ENCODE data around the gene SERPINF2.
"Not testable (repeated sequence)": the region's sequence is repeated elsewhere in the genome, so short reads cannot be mapped to it uniquely, and the experiment has no call there.

The SERPINF2 gene

DNA sequence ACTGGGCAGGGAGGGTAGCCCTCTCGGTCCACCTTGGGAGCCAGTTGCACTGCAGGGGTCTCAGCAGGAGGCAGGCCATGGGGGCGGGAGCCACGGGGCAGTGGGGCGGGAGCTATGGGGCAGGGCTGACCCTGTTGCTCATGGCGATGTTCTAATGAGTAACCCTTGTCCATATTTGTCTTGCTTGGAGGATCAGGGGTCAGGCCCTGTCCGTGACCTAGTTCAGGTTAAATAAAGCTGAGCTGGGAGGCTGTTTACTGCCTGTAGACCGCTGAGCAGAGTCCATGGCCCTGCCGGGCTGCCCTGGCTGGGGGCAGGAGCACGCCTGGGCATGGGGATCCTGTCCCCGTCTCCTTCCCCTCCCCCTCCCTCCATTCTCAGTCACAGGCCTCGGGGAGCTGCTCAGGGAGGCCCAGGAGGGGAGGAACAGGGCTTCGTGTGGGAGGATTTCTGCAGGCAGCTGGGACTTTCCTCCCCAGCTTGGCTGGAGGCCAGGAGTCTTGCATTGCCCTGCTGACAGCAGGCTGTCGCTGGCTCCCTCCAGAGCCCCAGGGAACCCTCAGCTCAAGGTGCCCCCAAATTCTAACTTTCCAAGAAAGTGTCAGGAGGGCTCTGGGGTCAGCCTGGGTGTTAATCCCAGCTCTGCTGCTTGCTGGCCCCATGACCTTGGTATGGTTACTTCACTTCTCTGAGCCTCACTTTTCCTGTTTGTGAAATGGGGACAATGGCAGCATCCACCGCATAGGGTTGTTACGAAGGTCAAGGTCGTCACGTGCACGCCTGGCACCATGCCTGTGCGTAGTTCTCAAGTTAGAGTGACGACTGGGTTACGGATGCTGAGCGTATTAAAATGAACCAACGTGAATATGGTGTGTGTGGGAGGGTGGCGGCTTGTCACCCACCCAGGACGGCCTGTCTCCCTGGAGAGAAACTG lies 6.1 kb upstream of the SERPINF2 start:
- DNase-seq = peak; percentile 71

DNA sequence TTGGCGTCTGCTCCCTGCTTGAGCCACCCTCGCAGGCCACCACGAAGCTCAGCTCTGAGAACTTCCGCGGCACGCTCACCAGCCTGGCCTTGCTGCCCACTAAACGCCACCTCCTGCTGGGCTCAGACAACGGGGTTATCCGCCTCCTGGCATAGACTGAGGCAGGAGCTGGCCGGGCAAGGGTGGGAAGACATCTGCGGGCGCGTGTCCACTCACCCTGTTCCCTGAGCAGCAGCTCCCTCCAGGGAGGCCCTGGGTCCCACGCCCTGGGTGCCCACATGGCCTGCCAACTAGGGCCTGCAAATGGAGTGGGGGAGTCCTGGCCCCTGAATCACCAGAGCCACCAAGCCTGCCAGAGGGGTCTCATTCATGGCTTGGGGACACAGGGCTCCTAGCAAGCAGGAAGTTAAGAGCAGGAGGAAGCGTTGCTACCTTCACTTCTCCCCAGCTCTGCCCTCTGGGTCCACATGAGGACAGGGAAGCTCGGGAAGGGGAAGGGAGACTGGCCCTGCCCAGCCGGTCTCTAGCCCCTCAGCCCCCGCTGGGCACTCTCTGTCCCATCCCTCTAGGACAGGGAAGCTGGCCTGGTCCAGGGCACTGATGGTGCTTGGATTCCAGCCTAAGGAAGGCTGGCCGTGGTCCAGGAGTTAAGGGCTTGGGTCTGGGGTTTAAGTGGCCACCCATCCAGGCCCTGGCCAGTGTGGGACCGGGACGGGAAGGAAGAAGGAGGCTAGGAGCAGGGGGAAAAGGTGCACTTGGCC lies 5.0 kb upstream of the SERPINF2 start:
- DNase-seq = no peak

DNA sequence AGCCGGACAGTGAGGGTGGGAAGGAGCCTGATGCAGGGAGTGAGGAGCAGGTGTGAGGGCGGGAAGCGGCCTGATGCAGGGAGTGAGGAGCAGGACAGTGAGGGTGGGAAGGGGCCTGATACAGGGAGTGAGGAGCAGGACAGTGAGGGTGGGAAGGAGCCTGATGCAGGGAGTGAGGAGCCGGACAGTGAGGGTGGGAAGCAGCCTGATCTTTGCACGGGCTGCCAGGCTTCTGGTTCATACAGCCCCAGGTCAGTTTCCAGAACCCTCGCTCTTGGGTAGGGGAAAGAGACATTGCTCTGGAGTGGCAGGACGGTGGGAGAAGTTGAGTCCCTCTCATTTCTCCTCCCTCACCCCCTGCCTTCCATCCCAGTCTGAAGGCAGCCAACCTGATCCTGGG lies 772 bp upstream of the SERPINF2 start:
- not testable (repeated sequence) for DNase-seq

DNA sequence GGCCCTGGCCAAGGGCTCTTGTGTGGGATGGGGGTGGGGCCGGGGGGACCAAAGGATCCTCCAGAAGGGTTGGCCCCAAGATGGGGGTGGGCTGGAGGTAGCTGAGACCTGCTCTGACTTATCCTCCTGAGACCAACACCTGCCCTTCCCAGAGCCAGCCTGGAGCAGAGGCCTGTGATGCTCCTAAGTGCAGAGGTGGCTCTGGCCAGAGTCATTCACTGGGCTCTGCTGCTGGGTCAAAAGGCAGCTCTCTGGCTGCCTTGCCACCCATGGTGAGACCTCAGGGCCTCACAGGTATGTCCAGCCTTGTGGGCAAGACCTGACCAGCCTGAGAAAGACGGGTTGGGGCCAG lies 393 bp downstream of the SERPINF2 start:
- DNase-seq = no peak

DNA sequence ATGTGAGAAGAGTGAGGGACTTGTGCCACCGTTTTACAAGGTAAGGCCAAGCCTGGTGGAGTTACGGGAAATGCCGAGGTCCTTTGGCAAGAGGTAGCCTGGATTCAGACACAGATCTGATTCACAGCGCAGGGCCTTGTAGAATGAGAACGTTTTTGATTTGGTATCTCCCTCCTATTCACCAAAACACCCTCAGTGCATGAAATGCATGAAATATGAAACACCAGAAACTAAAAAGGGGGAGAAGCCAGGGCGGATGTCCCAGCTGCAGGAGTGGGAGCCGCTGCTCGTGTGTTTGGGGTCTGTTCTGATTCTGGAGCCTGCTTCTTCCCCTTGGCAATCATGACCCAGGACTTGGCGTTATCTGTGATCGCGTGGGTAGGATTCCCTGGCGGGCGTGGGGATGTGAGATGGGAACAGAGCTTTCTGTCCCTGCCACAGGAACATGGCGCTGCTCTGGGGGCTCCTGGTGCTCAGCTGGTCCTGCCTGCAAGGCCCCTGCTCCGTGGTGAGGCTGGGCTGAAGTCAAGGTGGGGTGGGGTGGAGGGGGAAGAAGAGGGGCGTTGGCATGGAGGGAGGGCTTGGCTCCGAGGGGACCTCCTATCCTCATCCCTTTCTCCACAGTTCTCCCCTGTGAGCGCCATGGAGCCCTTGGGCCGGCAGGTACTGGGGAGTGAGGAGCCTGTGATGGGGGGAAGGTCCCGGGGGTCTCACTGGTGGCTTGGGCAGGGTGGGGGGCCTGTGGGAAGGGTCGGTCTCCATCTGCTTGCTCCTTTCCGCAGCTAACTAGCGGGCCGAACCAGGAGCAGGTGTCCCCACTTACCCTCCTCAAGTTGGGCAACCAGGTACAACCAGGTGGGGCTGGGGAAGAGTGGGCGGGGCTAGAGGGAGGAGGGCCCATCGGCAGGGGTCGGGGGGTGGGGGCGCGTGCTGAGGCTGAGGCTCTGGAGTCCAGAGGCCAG lies 2.2 kb downstream of the SERPINF2 start:
- no peak for DNase-seq

DNA sequence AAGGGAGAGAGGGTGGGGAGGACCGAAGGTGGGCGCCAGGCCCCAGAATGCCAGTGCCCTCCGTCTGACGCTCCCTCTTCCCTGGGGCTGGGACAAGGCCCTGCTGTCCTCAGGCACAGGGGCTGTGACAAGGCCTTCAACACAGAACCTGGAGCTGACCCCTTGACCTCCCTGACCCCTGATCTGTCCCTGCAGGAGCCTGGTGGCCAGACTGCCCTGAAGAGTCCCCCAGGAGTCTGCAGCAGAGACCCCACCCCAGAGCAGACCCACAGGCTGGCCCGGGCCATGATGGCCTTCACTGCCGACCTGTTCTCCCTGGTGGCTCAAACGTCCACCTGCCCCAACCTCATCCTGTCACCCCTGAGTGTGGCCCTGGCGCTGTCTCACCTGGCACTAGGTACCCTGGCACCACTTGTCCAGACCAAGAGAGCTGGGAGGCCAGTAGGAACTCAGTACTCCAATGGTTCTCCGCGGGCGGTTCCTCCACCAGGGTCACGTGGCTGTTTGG lies 2.9 kb downstream of the SERPINF2 start:
- DNase-seq = no peak

DNA sequence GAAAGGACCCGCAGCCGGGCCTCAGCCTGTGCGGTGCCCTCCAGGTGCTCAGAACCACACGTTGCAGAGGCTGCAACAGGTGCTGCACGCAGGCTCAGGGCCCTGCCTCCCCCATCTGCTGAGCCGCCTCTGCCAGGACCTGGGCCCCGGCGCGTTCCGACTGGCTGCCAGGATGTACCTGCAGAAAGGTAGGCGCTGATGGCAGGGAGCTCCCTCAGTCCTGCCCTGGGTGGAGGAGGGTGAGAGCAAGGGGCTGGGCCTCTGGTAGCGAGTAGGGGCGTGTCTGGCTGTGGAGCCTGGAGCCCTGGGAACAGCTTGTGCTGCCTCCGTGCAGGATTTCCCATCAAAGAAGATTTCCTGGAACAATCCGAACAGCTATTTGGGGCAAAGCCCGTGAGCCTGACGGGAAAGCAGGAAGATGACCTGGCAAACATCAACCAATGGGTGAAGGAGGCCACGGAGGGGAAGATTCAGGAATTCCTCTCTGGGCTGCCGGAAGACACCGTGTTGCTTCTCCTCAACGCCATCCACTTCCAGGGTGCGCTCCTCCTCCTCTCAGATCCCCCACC lies 4.4 kb downstream of the SERPINF2 start:
- DNase-seq = no peak

DNA sequence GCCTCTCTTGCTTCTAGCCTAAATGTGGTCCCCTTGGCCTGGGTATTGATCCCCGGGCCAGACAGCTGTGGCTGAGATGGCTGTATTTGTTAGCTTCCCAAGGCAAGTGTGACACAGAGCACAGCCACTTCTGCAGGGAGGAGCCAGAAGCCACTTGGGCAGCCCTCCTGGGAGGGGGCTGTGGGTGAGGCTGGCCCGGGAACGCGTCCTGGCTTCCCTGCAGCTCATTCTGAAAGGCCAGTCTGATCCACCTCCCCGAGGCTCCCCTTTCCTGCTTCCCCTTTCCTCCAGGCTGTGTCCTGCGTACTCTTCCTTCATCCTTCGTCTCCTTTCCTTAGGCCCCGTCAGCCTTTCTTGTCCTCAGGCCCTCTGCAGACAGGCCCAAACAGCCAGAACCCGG lies 8.0 kb downstream of the SERPINF2 start:
- no peak for DNase-seq

DNA sequence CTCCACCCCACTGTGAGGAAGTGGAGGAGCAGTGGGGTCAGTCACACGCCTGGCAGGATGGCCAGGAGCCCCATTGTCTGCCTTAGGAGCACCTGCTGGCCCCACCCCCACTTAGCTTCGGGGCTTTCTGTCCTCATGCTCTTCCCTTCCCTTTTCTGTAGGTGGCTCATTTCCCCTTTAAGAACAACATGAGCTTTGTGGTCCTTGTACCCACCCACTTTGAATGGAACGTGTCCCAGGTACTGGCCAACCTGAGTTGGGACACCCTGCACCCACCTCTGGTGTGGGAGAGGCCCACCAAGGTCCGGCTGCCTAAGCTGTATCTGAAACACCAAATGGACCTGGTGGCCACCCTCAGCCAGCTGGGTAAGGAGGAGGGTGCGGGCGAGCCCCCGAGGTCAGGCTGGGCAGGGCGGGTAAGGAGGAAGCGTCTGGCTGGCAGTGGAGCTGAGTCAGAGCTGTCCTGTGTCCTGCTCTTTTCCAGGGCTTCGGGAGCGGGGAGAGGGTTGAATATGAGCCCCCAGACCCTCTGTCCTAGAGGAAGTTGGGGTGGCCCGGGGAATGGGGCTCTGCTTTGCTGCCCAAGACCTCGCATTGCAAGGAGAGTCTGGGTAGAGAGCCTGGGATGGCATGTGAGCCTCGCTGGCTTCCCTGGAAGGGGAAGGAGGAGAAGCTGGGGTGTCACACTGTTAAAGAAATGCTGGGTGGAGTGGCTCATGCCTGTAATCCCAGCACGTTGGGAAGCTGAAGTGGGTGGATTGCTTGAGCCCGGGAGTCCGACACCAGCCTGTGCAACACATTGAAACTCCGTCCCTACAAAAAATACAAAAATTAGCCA lies 10.0 kb downstream of the SERPINF2 start:
- DNase-seq = no peak

DNA sequence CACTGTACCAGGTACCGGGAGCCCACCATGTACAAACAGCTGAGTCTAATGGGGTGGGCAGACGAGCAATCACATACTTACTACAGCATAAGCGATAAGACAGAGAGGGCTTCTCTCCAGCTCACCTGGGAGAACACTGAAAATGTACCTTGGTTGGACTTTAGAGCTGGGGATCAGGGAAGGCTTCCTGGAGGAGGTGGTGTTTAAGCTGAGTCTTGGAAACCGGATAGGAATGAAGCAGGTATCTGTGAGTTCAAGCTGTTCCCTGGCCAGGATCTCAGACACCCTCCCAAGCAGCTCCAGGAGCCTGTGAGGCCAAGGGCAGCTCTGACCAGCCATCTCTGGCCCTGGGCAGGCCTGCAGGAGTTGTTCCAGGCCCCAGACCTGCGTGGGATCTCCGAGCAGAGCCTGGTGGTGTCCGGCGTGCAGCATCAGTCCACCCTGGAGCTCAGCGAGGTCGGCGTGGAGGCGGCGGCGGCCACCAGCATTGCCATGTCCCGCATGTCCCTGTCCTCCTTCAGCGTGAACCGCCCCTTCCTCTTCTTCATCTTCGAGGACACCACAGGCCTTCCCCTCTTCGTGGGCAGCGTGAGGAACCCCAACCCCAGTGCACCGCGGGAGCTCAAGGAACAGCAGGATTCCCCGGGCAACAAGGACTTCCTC lies 11.2 kb downstream of the SERPINF2 start:
- DNase-seq = no peak

DNA sequence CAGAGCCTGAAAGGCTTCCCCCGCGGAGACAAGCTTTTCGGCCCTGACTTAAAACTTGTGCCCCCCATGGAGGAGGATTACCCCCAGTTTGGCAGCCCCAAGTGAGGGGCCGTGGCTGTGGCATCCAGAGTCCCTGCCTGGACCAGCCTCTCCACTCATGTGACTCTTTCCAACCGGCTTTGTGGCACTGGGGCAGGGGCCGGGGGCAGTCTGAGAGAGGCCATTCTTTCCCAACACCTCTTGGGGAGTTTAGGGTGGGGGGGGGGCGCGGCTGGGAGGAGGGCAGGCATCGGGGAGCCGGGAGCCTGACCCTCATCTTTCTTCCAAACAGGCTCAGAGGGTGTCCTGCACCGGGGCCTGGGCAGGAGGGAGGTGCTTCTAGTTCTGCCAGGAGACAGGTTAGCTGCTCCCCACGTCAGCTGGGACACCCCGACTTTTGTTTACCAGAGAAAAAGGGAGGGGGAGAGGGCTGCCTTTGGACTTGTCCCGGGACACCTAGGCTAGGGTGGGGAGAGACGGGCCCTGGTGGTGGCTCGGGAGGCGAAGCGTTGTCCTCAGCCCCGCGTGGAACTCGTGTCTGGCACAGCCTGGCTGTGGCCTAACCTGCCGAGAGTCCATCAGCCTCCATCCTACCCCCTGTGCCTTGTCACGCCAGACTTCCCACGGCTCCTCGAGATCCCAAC lies 11.9 kb downstream of the SERPINF2 start:
- DNase-seq = no peak

DNA sequence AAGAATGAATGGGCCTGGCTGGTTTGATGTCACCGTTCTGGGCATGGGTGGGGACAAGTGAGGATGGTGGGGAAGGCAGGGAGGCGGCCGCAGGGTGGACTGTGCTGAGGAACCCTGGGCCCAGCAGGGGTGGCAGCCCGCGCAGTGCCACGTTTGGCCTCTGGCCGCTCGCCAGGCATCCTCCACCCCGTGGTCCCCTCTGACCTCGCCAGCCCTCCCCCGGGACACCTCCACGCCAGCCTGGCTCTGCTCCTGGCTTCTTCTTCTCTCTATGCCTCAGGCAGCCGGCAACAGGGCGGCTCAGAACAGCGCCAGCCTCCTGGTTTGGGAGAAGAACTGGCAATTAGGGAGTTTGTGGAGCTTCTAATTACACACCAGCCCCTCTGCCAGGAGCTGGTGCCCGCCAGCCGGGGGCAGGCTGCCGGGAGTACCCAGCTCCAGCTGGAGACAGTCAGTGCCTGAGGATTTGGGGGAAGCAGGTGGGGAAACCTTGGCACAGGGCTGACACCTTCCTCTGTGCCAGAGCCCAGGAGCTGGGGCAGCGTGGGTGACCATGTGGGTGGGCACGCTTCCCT lies 12.7 kb downstream of the SERPINF2 start:
- DNase-seq = no peak

DNA sequence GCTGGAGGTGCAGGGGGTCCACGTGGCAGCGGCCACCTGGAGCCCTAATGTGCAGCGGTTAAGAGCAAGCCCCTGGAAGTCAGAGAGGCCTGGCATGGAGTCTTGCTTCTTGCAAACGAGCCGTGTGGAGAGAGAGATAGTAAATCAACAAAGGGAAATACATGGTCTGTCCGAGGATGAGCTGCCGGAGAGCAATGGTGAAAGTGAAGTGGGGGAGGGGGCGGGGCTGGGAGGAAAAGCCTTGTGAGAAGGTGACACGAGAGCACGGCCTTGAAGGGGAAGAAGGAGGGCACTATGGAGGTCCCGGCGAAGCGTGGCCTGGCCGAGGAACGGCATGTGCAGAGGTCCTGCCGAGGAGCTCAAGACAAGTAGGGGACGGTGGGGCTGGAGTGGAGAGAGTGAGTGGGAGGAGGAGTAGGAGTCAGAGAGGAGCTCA lies 13.2 kb downstream of the SERPINF2 start:
- no peak for DNase-seq

DNA sequence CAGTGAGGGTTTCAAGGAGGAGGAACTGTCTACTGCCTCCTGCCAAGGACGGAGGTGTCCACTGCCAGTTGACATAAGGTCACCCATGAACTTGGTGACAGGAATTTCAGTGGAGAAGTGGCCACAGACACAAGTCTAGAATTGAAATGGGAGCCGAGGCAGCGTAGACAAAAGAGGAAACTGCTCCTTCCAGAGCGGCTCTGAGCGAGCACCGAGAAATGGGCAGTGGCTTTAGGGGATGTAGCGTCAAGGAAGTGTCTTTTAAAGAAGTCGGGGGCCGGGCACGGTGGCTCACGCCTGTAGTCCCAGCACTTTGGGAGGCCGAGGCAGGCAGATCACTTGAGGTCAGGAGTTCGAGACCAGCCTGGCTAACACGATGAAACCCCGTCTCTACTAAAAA lies 16.1 kb downstream of the SERPINF2 start:
- no peak for DNase-seq

DNA sequence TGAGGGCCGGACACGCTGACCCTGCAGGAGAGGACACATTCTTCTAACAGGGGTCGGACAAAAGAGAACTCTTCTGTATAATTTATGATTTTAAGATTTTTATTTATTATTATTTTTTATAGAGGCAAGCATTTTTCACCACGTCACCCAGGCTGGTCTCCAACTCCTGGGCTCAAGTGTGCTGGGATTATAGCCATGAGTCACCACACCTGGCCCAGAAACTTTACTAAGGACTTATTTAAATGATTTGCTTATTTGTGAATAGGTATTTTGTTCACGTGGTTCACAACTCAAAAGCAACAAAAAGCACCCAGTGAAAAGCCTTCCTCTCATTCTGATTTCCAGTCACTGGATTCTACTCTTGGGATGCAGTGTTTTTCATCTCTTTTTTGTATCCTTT lies 16.9 kb downstream of the SERPINF2 start:
- no peak for DNase-seq

DNA sequence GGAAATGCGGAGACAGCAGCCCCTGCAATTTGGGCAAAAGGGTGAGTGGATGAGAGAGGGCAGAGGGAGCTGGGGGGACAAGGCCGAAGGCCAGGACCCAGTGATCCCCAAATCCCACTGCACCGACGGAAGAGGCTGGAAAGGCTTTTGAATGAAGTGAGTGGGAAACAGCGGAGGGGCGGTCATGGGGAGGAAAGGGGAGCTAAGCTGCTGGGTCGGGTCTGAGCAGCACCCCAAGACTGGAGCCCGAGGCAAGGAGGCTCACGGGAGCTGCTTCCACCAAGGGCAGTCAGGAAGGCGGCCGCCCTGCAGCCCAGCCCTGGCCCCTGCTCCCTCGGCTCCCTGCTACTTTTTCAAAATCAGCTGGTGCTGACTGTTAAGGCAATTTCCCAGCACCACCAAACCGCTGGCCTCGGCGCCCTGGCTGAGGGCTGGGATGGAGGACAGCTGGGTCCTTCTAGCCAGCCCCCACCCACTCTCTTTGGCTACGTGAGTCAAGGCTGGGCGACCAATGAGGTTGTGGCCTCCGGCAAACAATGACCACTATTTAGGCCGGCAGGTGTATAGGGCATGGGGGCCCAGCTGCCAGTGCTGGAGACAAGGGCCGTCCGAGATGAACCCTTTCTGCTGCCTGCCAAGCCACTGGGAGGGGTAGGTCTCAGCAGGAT lies 19.7 kb downstream of the SERPINF2 start:
- DNase-seq = peak; percentile 68

DNA sequence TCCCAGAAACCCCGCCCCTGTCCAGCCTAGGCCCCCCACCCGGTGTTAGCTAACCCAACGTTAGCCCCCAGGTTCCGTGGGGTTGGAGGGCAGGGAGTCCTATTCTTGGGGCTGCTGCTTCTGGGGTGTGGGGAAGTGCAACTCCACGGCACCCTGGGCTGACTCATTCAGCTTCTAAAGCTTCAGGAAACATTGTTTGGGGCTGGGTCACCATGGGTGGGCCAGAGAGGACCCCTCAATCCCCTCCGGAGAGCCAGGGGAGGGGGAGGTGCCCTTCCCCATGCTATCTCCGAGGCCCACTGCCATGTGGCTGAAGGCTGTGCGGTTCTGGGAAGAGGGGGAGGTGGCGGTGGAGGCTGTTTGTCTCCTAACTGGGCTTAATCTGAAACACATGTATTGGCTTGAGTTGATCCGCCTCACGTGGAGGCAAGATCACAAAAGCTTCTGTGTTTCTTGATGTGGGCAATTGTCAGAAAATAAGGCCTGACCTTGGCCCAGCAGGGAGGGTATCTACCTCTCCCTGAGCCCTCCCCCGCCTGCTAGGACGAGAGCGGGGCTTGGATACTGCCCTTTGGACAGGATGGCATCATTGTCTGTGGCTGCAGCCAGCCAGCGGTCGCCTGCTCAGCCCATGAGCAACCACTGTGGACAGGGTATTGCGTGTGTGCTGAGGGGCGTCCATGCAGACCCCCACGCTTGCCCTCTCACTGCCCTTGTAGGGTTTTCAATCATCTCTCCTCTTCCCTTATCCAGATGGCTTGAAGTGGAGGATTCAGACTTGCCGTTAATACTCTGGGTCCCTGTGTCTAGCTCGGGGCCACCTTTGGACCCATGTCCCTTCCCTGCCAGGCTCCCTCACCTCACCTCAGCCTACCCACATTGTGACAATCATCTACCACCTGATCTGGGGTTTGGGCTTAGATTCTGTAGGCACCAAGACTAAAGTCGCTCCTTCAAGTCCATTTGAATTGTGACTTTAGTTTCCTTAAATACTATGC lies 20.5 kb downstream of the SERPINF2 start:
- peak; percentile 92 for DNase-seq

DNA sequence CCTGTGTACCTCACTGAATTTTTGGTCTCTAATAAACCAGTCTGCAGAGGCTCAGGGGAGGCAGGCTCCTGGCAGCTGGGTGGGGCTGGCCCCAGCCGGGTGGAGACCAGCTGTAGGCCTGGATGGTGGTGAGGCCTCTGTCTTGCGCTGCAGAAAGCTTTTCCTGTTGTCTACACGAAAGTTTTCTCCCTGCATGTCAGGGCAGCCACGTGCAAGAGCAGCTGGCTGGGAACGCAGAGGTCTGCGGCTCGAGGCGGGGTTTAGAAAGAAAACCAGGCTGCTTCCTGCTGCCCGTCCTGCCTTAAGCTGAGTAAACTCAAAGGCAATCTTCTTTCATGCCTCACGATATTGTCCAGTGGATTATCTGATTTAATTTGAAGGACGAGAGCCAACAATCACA lies 21.6 kb downstream of the SERPINF2 start:
- peak; percentile 72 for DNase-seq

Measured in eye (tissue), 1 donor.